NCI-H2107 treated with DMSO at 0.1 percent for 48 hours (cell line): Measurements from ENCODE around the gene ISY1.
"Not testable (repeated sequence)": the region's sequence is repeated elsewhere in the genome, so short reads cannot be mapped to it uniquely, and the experiment has no call there.

Source experiments
- DNase-seq: peaks from one replicate; lab custom pipeline; 2025; ENCODE audit not compliant: unreplicated experiment; lab: John Stamatoyannopoulos, UW

ISY1 gene

GRCh38 chr3:129088312-129088711 is 72.6 kb downstream of the ISY1 start:
- DNase-seq, result not testable (repeated sequence)

GRCh38 chr3:129087904-129088303 is 73.0 kb downstream of the ISY1 start:
- not testable (repeated sequence) for DNase-seq

- DNase-seq, result no peak
Observed at GRCh38 chr3:129087138-129087702, 73.6 kb downstream of the ISY1 start.

- no peak for DNase-seq
Observed at GRCh38 chr3:129085818-129086217, 75.0 kb downstream of the ISY1 start.

- no peak for DNase-seq
Observed at GRCh38 chr3:129085165-129085715, 75.6 kb downstream of the ISY1 start.

GRCh38 chr3:129084501-129084900 is 76.4 kb downstream of the ISY1 start:
- no peak for DNase-seq

- no peak for DNase-seq
Observed at GRCh38 chr3:129082026-129082425, 78.8 kb downstream of the ISY1 start.

GRCh38 chr3:129081503-129081902 is 79.4 kb downstream of the ISY1 start:
- no peak for DNase-seq

GRCh38 chr3:129078510-129078909 is 82.4 kb downstream of the ISY1 start:
- DNase-seq, result no peak
